Neural crest cell (in vitro differentiated cells): ENCODE measurements around the gene GPX3. TPM values are rescaled to one million over a fixed set of nuclear protein-coding genes. Genes with fewer than 3 reads are reported as not detected.
A peak's percentile ranks its signal among the peaks of the same experiment; 100 is the strongest.

Experiments used
- DNase-seq: peaks from one replicate; pipeline ENCODE4 v3.0.0; 2021; ENCODE audit warnings: low read depth, mixed read lengths, low spot score
- H3K27ac Mint-ChIP-seq: one replicate; pipeline ENCODE4 v1.8.0; 2021; ENCODE audit warnings: mild to moderate bottlenecking, mixed read lengths; ENCODE audit not compliant: unreplicated experiment
- H3K27me3 Mint-ChIP-seq: 2 replicates; pipeline ENCODE4 v1.8.0; 2021; ENCODE audit warnings: low read depth, mild to moderate bottlenecking, mixed read lengths
- H3K36me3 Mint-ChIP-seq: 2 replicates; pipeline ENCODE4 v1.8.0; 2021; ENCODE audit warnings: low read depth, mild to moderate bottlenecking, mixed read lengths
- H3K4me1 Mint-ChIP-seq: 2 replicates; pipeline ENCODE4 v1.8.0; 2021; ENCODE audit warnings: mixed read lengths
- H3K4me3 Mint-ChIP-seq: one replicate; pipeline ENCODE4 v1.8.0; 2021; ENCODE audit warnings: mild to moderate bottlenecking, mixed read lengths
- H3K9me3 Mint-ChIP-seq: 2 replicates; pipeline ENCODE4 v1.8.0; 2021; ENCODE audit warnings: mixed read lengths
- total RNA-seq: library from RNA; stranded (reverse); gene quantifications from 2 replicates; pipeline ENCODE4 v1.2.1, GENCODE V29; 2021
- TF ChIP-seq, protein P1 (sequence below): fragments of 200-600 bp; sonication (generic); conservative IDR thresholded peaks from 2 replicates; pipeline ENCODE4 v1.5.0; 2021; ENCODE audit warnings: antibody characterized with exemption, mild to moderate bottlenecking

GPX3 gene
- total RNA-seq, 1 donor from 2014 or later, result 4.6 TPM

DNA sequence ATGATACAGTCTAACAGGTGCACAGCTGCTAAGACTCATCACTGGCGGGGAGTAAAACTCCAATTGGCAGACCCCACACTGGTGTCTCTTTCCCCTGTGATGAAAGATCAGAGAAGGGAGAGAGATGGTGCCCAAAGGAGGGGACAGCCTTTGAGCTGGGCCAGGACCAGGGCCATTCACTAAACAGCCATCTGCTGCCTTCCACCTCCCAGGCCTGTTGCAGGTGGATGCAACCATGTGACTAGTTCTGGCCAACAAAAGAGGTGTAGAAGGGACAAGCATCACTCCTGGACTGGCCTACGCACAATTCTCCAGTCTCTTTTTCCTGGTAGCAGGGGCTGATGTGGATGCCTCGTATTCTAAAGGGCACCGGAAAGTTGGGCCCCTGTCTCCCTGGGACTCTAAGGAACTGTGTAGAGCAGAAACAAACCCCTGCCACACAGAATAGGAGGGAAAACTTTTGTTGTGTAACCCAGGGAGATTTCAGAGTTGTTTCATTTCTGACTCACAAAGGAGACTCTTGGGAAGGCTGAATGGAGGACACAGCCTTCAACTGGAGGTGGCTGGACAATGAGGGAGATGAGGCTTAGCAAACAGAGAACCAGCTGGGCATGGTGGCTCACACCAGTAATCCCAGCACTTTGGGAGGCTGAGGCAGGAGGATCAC, 33.5 kb downstream of the GPX3 start:
- peak overlapping the region; percentile 57 for H3K27ac Mint-ChIP-seq
- TF ChIP-seq, protein P1, sequence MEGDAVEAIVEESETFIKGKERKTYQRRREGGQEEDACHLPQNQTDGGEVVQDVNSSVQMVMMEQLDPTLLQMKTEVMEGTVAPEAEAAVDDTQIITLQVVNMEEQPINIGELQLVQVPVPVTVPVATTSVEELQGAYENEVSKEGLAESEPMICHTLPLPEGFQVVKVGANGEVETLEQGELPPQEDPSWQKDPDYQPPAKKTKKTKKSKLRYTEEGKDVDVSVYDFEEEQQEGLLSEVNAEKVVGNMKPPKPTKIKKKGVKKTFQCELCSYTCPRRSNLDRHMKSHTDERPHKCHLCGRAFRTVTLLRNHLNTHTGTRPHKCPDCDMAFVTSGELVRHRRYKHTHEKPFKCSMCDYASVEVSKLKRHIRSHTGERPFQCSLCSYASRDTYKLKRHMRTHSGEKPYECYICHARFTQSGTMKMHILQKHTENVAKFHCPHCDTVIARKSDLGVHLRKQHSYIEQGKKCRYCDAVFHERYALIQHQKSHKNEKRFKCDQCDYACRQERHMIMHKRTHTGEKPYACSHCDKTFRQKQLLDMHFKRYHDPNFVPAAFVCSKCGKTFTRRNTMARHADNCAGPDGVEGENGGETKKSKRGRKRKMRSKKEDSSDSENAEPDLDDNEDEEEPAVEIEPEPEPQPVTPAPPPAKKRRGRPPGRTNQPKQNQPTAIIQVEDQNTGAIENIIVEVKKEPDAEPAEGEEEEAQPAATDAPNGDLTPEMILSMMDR, result no peak
- H3K9me3 Mint-ChIP-seq, result no peaks in the 10 kb centered on the region
- H3K27me3 Mint-ChIP-seq, result no peaks in the 10 kb centered on the region
- no peaks in the 10 kb centered on the region for H3K36me3 Mint-ChIP-seq
- no peaks in the 10 kb centered on the region for H3K4me1 Mint-ChIP-seq
- H3K4me3 Mint-ChIP-seq, result no peak overlapping the region
- no peak for DNase-seq

DNA sequence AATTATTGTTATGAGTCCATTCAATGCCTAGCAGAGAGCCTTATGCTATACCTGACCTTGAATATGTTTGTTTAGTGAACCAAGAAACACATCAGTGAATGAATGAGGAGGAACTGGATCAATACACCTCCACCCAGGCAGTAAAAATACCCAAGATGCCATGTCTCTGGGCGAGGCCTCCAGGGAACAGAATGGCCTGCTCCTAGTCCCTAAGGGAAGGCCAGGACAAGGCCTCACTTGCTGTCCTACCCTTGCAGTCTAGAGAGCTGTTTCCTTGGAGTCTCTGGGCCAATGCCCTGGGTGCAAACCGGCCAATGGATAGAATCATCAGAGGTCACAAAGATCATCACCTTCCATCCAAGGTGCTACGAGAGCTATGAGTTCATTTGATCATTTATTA, 34.3 kb downstream of the GPX3 start:
- H3K4me1 Mint-ChIP-seq, result no peaks in the 10 kb centered on the region
- H3K36me3 Mint-ChIP-seq, result no peaks in the 10 kb centered on the region
- no peak overlapping the region for H3K27ac Mint-ChIP-seq
- DNase-seq, result no peak
- no peak overlapping the region for H3K4me3 Mint-ChIP-seq
- TF ChIP-seq, protein P1, result no peak
- H3K27me3 Mint-ChIP-seq, result no peaks in the 10 kb centered on the region
- no peaks in the 10 kb centered on the region for H3K9me3 Mint-ChIP-seq

DNA sequence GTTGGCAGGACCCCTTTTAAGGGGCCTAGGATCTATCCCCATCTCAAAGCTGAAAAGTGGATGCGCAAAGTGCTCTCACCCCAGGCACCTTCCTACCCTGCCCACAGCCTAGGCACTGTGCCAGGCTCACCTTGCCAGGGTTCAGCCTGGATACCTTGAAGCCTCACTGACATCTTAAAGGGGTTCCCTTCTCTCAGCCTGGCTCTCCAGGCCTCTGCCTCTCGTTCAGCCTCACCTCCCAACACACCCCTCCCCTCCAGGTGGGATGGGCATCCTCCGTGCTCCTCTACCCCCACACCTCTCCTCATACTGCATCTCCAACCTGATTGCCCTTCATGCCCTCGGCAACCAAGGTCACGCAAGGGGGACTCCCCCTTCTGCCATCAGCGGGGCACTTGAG, 34.9 kb downstream of the GPX3 start:
- Mint-ChIP-seq H3K27me3 (no peaks in the 10 kb centered on the region), H3K4me3 (no peak overlapping the region), H3K36me3 (no peaks in the 10 kb centered on the region), H3K9me3 (no peaks in the 10 kb centered on the region), H3K27ac (no peak overlapping the region), H3K4me1 (no peaks in the 10 kb centered on the region)
- no peak for DNase-seq
- TF ChIP-seq, protein P1, result no peak

DNA sequence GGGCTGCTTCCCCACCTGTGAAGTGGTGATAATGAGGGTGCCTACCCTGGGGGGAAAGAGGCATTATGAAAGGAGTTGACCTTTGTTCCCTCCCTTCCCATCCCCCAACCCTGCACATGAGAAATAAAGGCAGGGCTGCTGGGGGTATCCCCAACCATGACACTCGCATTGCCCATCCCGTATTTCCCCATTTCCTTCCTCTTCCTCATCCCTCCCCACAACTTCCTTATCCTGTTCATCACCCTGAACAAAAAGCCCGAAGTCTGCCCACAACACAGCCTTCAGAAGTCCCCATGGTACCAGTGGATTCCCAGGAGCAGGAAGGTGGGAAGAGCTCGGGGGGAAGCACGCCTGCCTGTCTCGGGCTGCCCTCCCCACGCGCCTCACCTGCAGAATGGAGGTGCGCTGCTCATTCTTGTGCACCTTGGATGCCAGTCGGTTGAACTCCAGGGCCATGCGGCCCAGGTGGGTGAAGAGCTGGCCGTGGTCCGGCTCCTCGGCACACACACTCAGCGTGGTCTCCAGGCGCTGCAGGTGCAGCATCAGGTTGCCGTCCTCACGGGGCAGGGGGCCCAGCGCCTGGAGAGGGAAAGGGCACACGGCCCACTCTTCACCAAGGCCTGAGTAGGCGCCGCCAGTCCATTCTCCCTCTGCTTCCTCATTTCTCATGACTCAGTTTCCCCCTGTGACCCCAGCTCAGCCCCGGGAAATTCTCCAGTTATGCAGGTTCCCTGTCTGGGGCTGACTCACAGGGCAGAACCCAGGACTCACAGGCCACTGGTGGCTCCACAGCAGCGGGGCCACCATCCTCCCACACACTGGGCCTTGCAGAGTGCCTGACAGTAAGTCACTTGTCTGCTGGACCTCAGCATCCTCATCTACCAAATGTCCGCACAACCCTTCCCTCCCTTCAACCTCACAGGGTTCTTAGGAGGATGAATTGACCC, 36.3 kb downstream of the GPX3 start:
- TF ChIP-seq, protein P1, result no peak
- DNase-seq, result no peak
- no peaks in the 10 kb centered on the region for H3K27me3 Mint-ChIP-seq
- H3K27ac Mint-ChIP-seq, result no peak overlapping the region
- H3K4me3 Mint-ChIP-seq, result no peak overlapping the region
- H3K4me1 Mint-ChIP-seq, result no peaks in the 10 kb centered on the region
- H3K36me3 Mint-ChIP-seq, result no peaks in the 10 kb centered on the region
- no peaks in the 10 kb centered on the region for H3K9me3 Mint-ChIP-seq

DNA sequence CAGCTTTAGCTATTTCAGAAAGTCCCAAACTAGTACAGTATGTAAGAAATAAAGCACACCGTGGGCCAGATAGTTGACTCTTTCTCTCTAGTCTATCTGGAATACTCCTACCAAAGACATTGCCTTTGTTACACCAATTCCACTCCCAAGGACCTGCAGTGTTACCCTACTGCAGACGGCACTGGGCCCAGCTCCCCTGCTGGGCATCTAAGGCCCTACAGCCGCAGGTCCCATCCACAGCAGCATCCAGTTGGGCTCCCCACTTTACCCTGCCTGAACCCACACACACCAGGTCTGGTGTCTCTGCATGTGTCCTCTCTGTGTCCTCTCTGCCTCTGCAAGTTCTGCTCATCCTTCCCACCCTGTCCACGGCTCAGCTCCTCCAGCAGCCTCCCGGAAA, 37.9 kb downstream of the GPX3 start:
- no peaks in the 10 kb centered on the region for H3K27me3 Mint-ChIP-seq
- TF ChIP-seq, protein P1, result peak; percentile 18
- no peak for DNase-seq
- H3K4me1 Mint-ChIP-seq, result peaks cover 3% of the 10 kb centered on the region
- H3K36me3 Mint-ChIP-seq, result no peaks in the 10 kb centered on the region
- H3K27ac Mint-ChIP-seq, result no peak overlapping the region
- no peaks in the 10 kb centered on the region for H3K9me3 Mint-ChIP-seq
- no peak overlapping the region for H3K4me3 Mint-ChIP-seq
